Neural crest cell (in vitro differentiated cells): ENCODE data around the gene TMEM126B. TPM values are rescaled to one million over a fixed set of nuclear protein-coding genes. Genes with fewer than 3 reads are reported as not detected.

Experiments used
- DNase-seq: peaks from one replicate; pipeline ENCODE4 v3.0.0; 2021; ENCODE audit warnings: low read depth, mixed read lengths, low spot score
- H3K27ac Mint-ChIP-seq: one replicate; pipeline ENCODE4 v1.8.0; 2021; ENCODE audit warnings: mild to moderate bottlenecking, mixed read lengths; ENCODE audit not compliant: unreplicated experiment
- H3K27me3 Mint-ChIP-seq: 2 replicates; pipeline ENCODE4 v1.8.0; 2021; ENCODE audit warnings: low read depth, mild to moderate bottlenecking, mixed read lengths
- H3K36me3 Mint-ChIP-seq: 2 replicates; pipeline ENCODE4 v1.8.0; 2021; ENCODE audit warnings: low read depth, mild to moderate bottlenecking, mixed read lengths
- H3K4me1 Mint-ChIP-seq: 2 replicates; pipeline ENCODE4 v1.8.0; 2021; ENCODE audit warnings: mixed read lengths
- H3K4me3 Mint-ChIP-seq: one replicate; pipeline ENCODE4 v1.8.0; 2021; ENCODE audit warnings: mild to moderate bottlenecking, mixed read lengths
- H3K9me3 Mint-ChIP-seq: 2 replicates; pipeline ENCODE4 v1.8.0; 2021; ENCODE audit warnings: mixed read lengths
- CTCF ChIP-seq: fragments of 200-600 bp; sonication (generic); conservative IDR thresholded peaks from 2 replicates; pipeline ENCODE4 v1.5.0; 2021; ENCODE audit warnings: antibody characterized with exemption, mild to moderate bottlenecking
- total RNA-seq: library from RNA; stranded (reverse); gene quantifications from 2 replicates; pipeline ENCODE4 v1.2.1, GENCODE V29; 2021

The TMEM126B gene
- total RNA-seq, 1 donor from 2014 or later, result 48.4 TPM

GRCh38 chr11:85619499-85619898, 8.9 kb upstream of the TMEM126B start:
- H3K4me3 Mint-ChIP-seq, result no peak overlapping the region

GRCh38 chr11:85620256-85620655, 8.1 kb upstream of the TMEM126B start:
- DNase-seq, result no peak
- no peaks in the 10 kb centered on the region for H3K4me1 Mint-ChIP-seq
- TF ChIP-seq CTCF, result no peak
- H3K27ac Mint-ChIP-seq, result no peak overlapping the region
- H3K27me3 Mint-ChIP-seq, result peaks cover 9% of the 10 kb centered on the region
- no peak overlapping the region for H3K4me3 Mint-ChIP-seq
- no peaks in the 10 kb centered on the region for H3K36me3 Mint-ChIP-seq
- H3K9me3 Mint-ChIP-seq, result no peaks in the 10 kb centered on the region

More at GRCh38 chr11:85619499-85619898, 8.9 kb upstream of the TMEM126B start:
- Mint-ChIP-seq H3K36me3 (no peaks in the 10 kb centered on the region), H3K4me1 (no peaks in the 10 kb centered on the region), H3K27me3 (peaks cover 5% of the 10 kb centered on the region), H3K27ac (no peak overlapping the region), H3K9me3 (no peaks in the 10 kb centered on the region)
- no peak for DNase-seq
- TF ChIP-seq CTCF, result no peak

- no peak overlapping the region for H3K27ac Mint-ChIP-seq
- no peak for TF ChIP-seq CTCF
- no peak for DNase-seq
- peaks cover 18% of the 10 kb centered on the region for H3K27me3 Mint-ChIP-seq
- H3K9me3 Mint-ChIP-seq, result no peaks in the 10 kb centered on the region
- H3K4me3 Mint-ChIP-seq, result peak overlapping the region; percentile 100
- H3K36me3 Mint-ChIP-seq, result no peaks in the 10 kb centered on the region
- peaks cover 29% of the 10 kb centered on the region for H3K4me1 Mint-ChIP-seq
These were observed 1.9 kb upstream of the TMEM126B start for GRCh38 chr11:85626496-85626895.

GRCh38 chr11:85627332-85627997, 928 bp upstream of the TMEM126B start, which contains the start of gene DLG2:
Gene DLG2 (minus strand): TSS chr11:85627344.
- Mint-ChIP-seq H3K36me3 (no peaks in the 10 kb centered on the region), H3K4me1 (peaks cover 29% of the 10 kb centered on the region), H3K9me3 (no peaks in the 10 kb centered on the region), H3K27ac (peak within 1 kb of the TSS; percentile 99), H3K27me3 (peaks cover 18% of the 10 kb centered on the region), H3K4me3 (peak within 1 kb of the TSS; percentile 100)
- DNase-seq, result no peak
- TF ChIP-seq CTCF, result no peak

GRCh38 chr11:85628771-85629341, 463 bp downstream of the TMEM126B start:
- Mint-ChIP-seq H3K27ac (peak overlapping the region; percentile 99), H3K27me3 (peaks cover 18% of the 10 kb centered on the region), H3K4me1 (peaks cover 29% of the 10 kb centered on the region), H3K36me3 (no peaks in the 10 kb centered on the region), H3K9me3 (no peaks in the 10 kb centered on the region), H3K4me3 (peak overlapping the region; percentile 100)
- DNase-seq, result no peak
- no peak for TF ChIP-seq CTCF
